HCT116 (cell line): ENCODE results near the gene FGD5. TPM values are rescaled to one million over a fixed set of nuclear protein-coding genes. Genes with fewer than 3 reads are reported as not detected.

Source experiments
- ATAC-seq: fragments of 200-7000 bp; cut with Tn5 transposase; 2 replicates; pipeline ENCODE4 v1.9.1; 2020; ENCODE audit warnings: mild to moderate bottlenecking, moderate library complexity
- BruUV-seq: library from RNA; stranded (reverse); fragments of 400-500 nt; replicated peaks from 2 replicates; lab custom pipeline; 2021; lab: Mats Ljungman, UMichigan
- CTCF ChIA-PET: fragments of 300-600 bp; sonication (Branson Sonifier 250); formaldehyde crosslinking; loops from one replicate; lab custom pipeline; 2021; ENCODE audit warnings: antibody characterized with exemption; lab: Charles Lee
- POLR2A ChIA-PET: fragments of 300-600, 350-600 bp; sonication (Branson Sonifier 250); formaldehyde crosslinking; loops from one replicate; lab custom pipeline; 2021; ENCODE audit warnings: antibody characterized with exemption; lab: Charles Lee
- RAD21 ChIA-PET, 2 experiments: fragments of 300-600 bp; sonication (Branson Sonifier 250); formaldehyde crosslinking; loops; one replicate each; lab custom pipeline; 2023; ENCODE audit warnings: low total read pairs in 2 of 2; ENCODE audit not compliant: uncharacterized antibody in 2 of 2, unreplicated experiment in 2 of 2, low non-redundant PET in 1 of 2; lab: Charles Lee
- DNase-seq: peaks from one replicate; pipeline ENCODE4 v3.0.0-alpha.2; 2010; ENCODE audit warnings: low read depth, low spot score
- H2AFZ ChIP-seq: fragments of 200-600 bp; shearing (Covaris generic), sonication (generic); 2 replicates; pipeline ENCODE4 v1.6.1; 2017; ENCODE audit warnings: low read depth, mixed run types, mixed read lengths, antibody characterized with exemption, low read length; ENCODE audit not compliant: poor library complexity, severe bottlenecking
- H3K27ac ChIP-seq: 2 replicates; pipeline ENCODE4 v1.5.1; 2012; ENCODE audit warnings: low read depth, low read length
- H3K27me3 ChIP-seq: fragments of 200-600 bp; sonication (generic); 2 replicates; pipeline ENCODE4 v1.6.1; 2016; ENCODE audit warnings: mixed run types, low read length, mixed read lengths; ENCODE audit not compliant: insufficient read depth
- H3K36me3 ChIP-seq, 2 experiments: fragments of 200-500 bp in 1 of 2; fragments of 200-600 bp in 1 of 2; sonication (Bioruptor generic) in 1 of 2; sonication (generic) in 1 of 2; 2 replicates each; pipeline versions ENCODE4 v1.5.1 to v1.6.1; 2014 to 2016; ENCODE audit warnings: low read length in 2 of 2, inconsistent platforms in 1 of 2, mixed read lengths in 1 of 2, mixed run types in 1 of 2; ENCODE audit not compliant: insufficient read depth in 2 of 2, control insufficient read depth in 1 of 2
- H3K4me1 ChIP-seq, 2 experiments: fragments of 200-600 bp in 1 of 2; sonication (generic) in 1 of 2; 2 replicates each; pipeline versions ENCODE4 v1.5.1 to v1.6.1; 2012 to 2017; ENCODE audit warnings: low read length in 2 of 2, inconsistent platforms in 1 of 2, mild to moderate bottlenecking in 1 of 2, mixed read lengths in 1 of 2, mixed run types in 1 of 2, moderate library complexity in 1 of 2; ENCODE audit not compliant: insufficient read depth in 2 of 2, control insufficient read depth in 1 of 2
- H3K4me2 ChIP-seq: fragments of 200-600 bp; sonication (generic); 2 replicates; pipeline ENCODE4 v1.6.1; 2017; ENCODE audit warnings: mixed run types, low read length, mixed read lengths
- H3K4me3 ChIP-seq, 2 experiments: fragments of 200-600 bp in 1 of 2; sonication (generic) in 1 of 2; replicated peaks in 1 of 2; 2 replicates each; pipeline ENCODE4 v1.5.1; 2011 to 2016; ENCODE audit warnings: low read length in 2 of 2, control low read depth in 1 of 2, low read depth in 1 of 2, mild to moderate bottlenecking in 1 of 2, mixed read lengths in 1 of 2, mixed run types in 1 of 2
- H3K79me2 ChIP-seq: fragments of 200-600 bp; sonication (generic); 2 replicates; pipeline ENCODE4 v1.6.1; 2017; ENCODE audit warnings: mild to moderate bottlenecking, mixed run types, low read length, moderate library complexity, mixed read lengths; ENCODE audit not compliant: insufficient read depth
- H3K9ac ChIP-seq: fragments of 200-600 bp; sonication (generic); 2 replicates; pipeline ENCODE4 v1.6.1; 2016; ENCODE audit warnings: low read length, mixed read lengths
- H3K9me2 ChIP-seq: fragments of 200-600 bp; sonication (generic), shearing (Covaris generic); 2 replicates; pipeline ENCODE4 v1.6.1; 2017; ENCODE audit warnings: mixed run types, mild to moderate bottlenecking, moderate library complexity; ENCODE audit not compliant: insufficient read depth
- H3K9me3 ChIP-seq, 2 experiments: fragments of 200-500 bp in 1 of 2; fragments of 200-600 bp in 1 of 2; sonication (Bioruptor generic) in 1 of 2; sonication (generic) in 1 of 2; 2 replicates each; pipeline ENCODE4 v1.6.1; 2014 to 2017; ENCODE audit warnings: low read length in 2 of 2, mixed read lengths in 2 of 2, inconsistent platforms in 1 of 2, low read depth in 1 of 2, mild to moderate bottlenecking in 1 of 2, mixed run types in 1 of 2, moderate library complexity in 1 of 2; ENCODE audit not compliant: control insufficient read depth in 1 of 2, insufficient read depth in 1 of 2
- H4K20me1 ChIP-seq: fragments of 200-600 bp; sonication (generic), shearing (Covaris generic); 2 replicates; pipeline ENCODE4 v1.6.1; 2017; ENCODE audit warnings: mixed run types, mild to moderate bottlenecking, moderate library complexity; ENCODE audit not compliant: insufficient read depth
- ELF1 ChIP-seq: IDR thresholded peaks from 2 replicates; pipeline ENCODE4 v1.6.1; 2012; ENCODE audit warnings: low read depth, borderline replicate concordance
- SIN3A ChIP-seq: IDR thresholded peaks from 2 replicates; pipeline ENCODE4 v1.6.1; 2012; ENCODE audit warnings: low read depth
- YY1 ChIP-seq: IDR thresholded peaks from 2 replicates; pipeline ENCODE4 v1.6.1; 2011; ENCODE audit warnings: low read length, low read depth, moderate library complexity, mild to moderate bottlenecking; ENCODE audit not compliant: insufficient replicate concordance; ENCODE audit errors: extremely low read depth
- ZNF274 ChIP-seq: fragments of 200-500 bp; sonication (Bioruptor generic); IDR thresholded peaks from 2 replicates; pipeline ENCODE4 v1.6.1; 2014; ENCODE audit warnings: mild to moderate bottlenecking, low read depth, low read length, inconsistent platforms
- intact Hi-C: fragments of 100-400 bp; cut with micrococcal nuclease; formaldehyde crosslinking; loops from 2 replicates; pipeline ENCODE4 v1.10.0; 2022
- total RNA-seq: library from RNA; stranded (reverse); gene quantifications from one replicate; pipeline ENCODE4 v1.2.1, GENCODE V29; 2021; ENCODE audit not compliant: unreplicated experiment
- TF ChIP-seq, protein P1 (sequence below): IDR thresholded peaks from 2 replicates; pipeline ENCODE4 v1.6.1; 2012; ENCODE audit warnings: low read depth
- TF ChIP-seq, protein P2 (sequence below): IDR thresholded peaks from 2 replicates; pipeline ENCODE4 v1.6.1; 2012

Gene FGD5
- total RNA-seq, 1 experiment from 2014 or later: 0.22 TPM

DNA sequence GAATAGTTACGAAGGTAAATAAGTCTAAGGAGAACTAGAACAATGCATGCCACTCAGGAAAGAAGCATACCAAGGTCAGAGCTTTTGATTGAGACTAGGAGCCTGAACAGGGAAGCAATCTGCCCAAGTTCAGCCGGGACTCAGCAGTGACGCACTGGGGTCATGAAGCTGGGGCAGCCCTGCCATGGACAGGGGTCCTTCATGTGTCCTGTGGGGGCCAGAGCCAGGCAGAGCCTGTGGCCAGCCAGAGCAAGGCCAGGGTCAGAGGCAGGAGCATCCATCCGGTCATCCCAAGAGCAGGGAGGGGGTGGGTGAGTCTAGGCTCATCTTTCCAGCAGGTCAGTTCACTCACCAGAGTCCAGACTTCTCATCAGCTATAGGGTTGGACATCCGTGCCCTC lies 47.9 kb downstream of the FGD5 start:
- Histone ChIP-seq H3K4me2 (no peak overlapping the region), H3K9me3 (no peaks in the 10 kb centered on the region), H3K79me2 (no peaks in the 10 kb centered on the region), H3K27me3 (peaks cover 12% of the 10 kb centered on the region; the same call in 1 of the 2 replicates), H3K9me2 (no peaks in the 10 kb centered on the region), H3K36me3 (no peaks in the 10 kb centered on the region), H3K9ac (no peak overlapping the region), H2AFZ (no peak overlapping the region), H3K27ac (no peak overlapping the region), H4K20me1 (no peaks in the 10 kb centered on the region), H3K4me1 (no peaks in the 10 kb centered on the region), H3K4me3 (no peak overlapping the region)
- POLR2A ChIA-PET: no interaction called here
- intact Hi-C loops: no loop called here
- CTCF ChIA-PET: no interaction called here
- ATAC-seq (no peak), DNase-seq (no peak)
- TF ChIP-seq, protein P1, sequence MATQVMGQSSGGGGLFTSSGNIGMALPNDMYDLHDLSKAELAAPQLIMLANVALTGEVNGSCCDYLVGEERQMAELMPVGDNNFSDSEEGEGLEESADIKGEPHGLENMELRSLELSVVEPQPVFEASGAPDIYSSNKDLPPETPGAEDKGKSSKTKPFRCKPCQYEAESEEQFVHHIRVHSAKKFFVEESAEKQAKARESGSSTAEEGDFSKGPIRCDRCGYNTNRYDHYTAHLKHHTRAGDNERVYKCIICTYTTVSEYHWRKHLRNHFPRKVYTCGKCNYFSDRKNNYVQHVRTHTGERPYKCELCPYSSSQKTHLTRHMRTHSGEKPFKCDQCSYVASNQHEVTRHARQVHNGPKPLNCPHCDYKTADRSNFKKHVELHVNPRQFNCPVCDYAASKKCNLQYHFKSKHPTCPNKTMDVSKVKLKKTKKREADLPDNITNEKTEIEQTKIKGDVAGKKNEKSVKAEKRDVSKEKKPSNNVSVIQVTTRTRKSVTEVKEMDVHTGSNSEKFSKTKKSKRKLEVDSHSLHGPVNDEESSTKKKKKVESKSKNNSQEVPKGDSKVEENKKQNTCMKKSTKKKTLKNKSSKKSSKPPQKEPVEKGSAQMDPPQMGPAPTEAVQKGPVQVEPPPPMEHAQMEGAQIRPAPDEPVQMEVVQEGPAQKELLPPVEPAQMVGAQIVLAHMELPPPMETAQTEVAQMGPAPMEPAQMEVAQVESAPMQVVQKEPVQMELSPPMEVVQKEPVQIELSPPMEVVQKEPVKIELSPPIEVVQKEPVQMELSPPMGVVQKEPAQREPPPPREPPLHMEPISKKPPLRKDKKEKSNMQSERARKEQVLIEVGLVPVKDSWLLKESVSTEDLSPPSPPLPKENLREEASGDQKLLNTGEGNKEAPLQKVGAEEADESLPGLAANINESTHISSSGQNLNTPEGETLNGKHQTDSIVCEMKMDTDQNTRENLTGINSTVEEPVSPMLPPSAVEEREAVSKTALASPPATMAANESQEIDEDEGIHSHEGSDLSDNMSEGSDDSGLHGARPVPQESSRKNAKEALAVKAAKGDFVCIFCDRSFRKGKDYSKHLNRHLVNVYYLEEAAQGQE: no peak
- no peak for TF ChIP-seq YY1
- BruUV-seq: no TSS peak
- RAD21 ChIA-PET: no interaction called here

DNA sequence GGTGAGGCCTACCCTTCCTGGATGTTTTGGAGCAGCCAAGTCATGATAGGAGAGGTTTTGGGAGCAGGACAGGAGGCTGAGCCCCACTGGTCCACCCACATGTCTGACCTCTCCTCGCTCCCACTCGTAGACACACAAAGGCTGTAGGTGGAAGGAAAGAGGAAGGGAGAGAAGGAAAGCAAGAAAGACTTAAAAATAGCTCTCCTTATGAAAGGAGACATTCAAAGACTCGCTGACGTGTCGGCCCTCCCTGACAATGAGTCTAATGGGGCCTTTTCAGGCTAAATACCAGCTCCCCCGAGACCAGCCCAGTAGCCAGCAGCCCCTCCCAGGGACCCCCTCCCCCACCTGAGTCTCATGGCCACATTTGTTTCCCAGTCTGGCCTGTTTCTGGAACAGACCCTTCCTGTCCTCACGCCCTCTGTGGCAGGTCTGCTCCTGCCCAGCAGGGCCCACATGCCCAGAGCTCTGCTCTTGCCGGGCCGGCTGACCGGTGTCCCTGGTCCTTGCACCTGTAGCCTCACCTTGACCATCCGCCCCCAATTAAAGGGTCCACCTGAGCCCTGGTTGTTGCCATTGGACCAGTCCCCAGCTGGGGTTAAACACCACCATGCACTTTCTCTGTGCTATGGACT lies 49.3 kb downstream of the FGD5 start:
- no peaks in the 10 kb centered on the region for H3K9me2 ChIP-seq
- no peak overlapping the region for H3K27ac ChIP-seq
- H2AFZ ChIP-seq: no peak overlapping the region
- no peak for DNase-seq
- ChIA-PET POLR2A (no interaction called here), RAD21 (no interaction called here), CTCF (no interaction called here)
- H3K4me1 ChIP-seq: no peaks in the 10 kb centered on the region
- no TSS peak for BruUV-seq
- no peak overlapping the region for H3K9ac ChIP-seq
- no peak for ATAC-seq
- H3K36me3 ChIP-seq: no peaks in the 10 kb centered on the region
- TF ChIP-seq ELF1: no peak
- TF ChIP-seq SIN3A: no peak
- no peak for TF ChIP-seq ZNF274
- TF ChIP-seq, protein P2, sequence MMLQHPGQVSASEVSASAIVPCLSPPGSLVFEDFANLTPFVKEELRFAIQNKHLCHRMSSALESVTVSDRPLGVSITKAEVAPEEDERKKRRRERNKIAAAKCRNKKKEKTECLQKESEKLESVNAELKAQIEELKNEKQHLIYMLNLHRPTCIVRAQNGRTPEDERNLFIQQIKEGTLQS: no peak
- H3K4me2 ChIP-seq: no peak overlapping the region
- no peaks in the 10 kb centered on the region for H3K79me2 ChIP-seq
- no peaks in the 10 kb centered on the region for H3K9me3 ChIP-seq
- H3K4me3 ChIP-seq: no peak overlapping the region
- peaks cover 13% of the 10 kb centered on the region; the same call in 1 of the 2 replicates for H3K27me3 ChIP-seq
- intact Hi-C loops: no loop called here
- no peaks in the 10 kb centered on the region for H4K20me1 ChIP-seq
